Measurements from ENCODE around the gene CHSY3. TPM values are rescaled to one million over a fixed set of nuclear protein-coding genes. Genes with fewer than 3 reads are reported as not detected.

The CHSY3 gene
- total RNA-seq, 4 donors from 2014 or later: 0.84 to 4.3 (median 2.6) TPM

- TF ChIP-seq POLR2A (IDR thresholded peaks at IDR 0.05): no peak
- no peak for TF ChIP-seq CTCF (IDR thresholded peaks at IDR 0.05)
Measured at GRCh38 chr5:130138406-130139045, 234.3 kb downstream of the CHSY3 start.

GRCh38 chr5:130141659-130142320 lies 237.5 kb downstream of the CHSY3 start:
- 85 to 89% methylated on average over 3 of the region's 3 CpGs for WGBS, 2 donors
- intact Hi-C loops (cut with DNase I; ENCODE audit: low total_unique reads): no loop called here
- DNase-seq (ENCODE audit: low spot score in 2 of 2): no peak

More at GRCh38 chr5:130138406-130139045, 234.3 kb downstream of the CHSY3 start:
- DNase-seq (ENCODE audit: low spot score in 2 of 2): no peak
- no peak overlapping the region for H3K4me3 ChIP-seq (ENCODE audit: low read depth, poor library complexity, severe bottlenecking)
- intact Hi-C loops (cut with DNase I; ENCODE audit: low total_unique reads): no loop called here

GRCh38 chr5:130151239-130151638 lies 247.0 kb downstream of the CHSY3 start:
- 24 to 42% methylated on average over 2 of the region's 2 CpGs for WGBS, 2 donors
- H3K4me3 ChIP-seq (ENCODE audit: low read depth, poor library complexity, severe bottlenecking): no peak overlapping the region
- no peak for DNase-seq (ENCODE audit: low spot score in 2 of 2)
- TF ChIP-seq POLR2A (IDR thresholded peaks at IDR 0.05) (no peak), CTCF (IDR thresholded peaks at IDR 0.05) (no peak)
- intact Hi-C loops (cut with DNase I; ENCODE audit: low total_unique reads): no loop called here

More at GRCh38 chr5:130141659-130142320, 237.5 kb downstream of the CHSY3 start:
- no peak overlapping the region for H3K4me3 ChIP-seq (ENCODE audit: low read depth, poor library complexity, severe bottlenecking)
- no peak for TF ChIP-seq POLR2A (IDR thresholded peaks at IDR 0.05)

GRCh38 chr5:130155345-130156011 lies 251.2 kb downstream of the CHSY3 start:
- no peak for DNase-seq (ENCODE audit: low spot score in 2 of 2)
- intact Hi-C loops (cut with DNase I; ENCODE audit: low total_unique reads): no loop called here
- 49% methylated on average over 5 of the region's 5 CpGs for WGBS, 2 donors

GRCh38 chr5:130158036-130158435 lies 253.8 kb downstream of the CHSY3 start:
- intact Hi-C loops (cut with DNase I; ENCODE audit: low total_unique reads): no loop called here
- TF ChIP-seq POLR2A (IDR thresholded peaks at IDR 0.05) (no peak), CTCF (IDR thresholded peaks at IDR 0.05) (no peak)
- H3K4me3 ChIP-seq (ENCODE audit: low read depth, poor library complexity, severe bottlenecking): no peak overlapping the region
- 84% methylated on average over 3 of the region's 3 CpGs for WGBS, 2 donors
- DNase-seq (ENCODE audit: low spot score in 2 of 2): no peak

More at GRCh38 chr5:130155345-130156011, 251.2 kb downstream of the CHSY3 start:
- H3K4me3 ChIP-seq (ENCODE audit: low read depth, poor library complexity, severe bottlenecking): no peak overlapping the region
- TF ChIP-seq POLR2A (IDR thresholded peaks at IDR 0.05) (no peak), CTCF (IDR thresholded peaks at IDR 0.05) (no peak)

GRCh38 chr5:130159968-130160367 lies 255.7 kb downstream of the CHSY3 start:
- H3K4me3 ChIP-seq (ENCODE audit: low read depth, poor library complexity, severe bottlenecking): no peak overlapping the region
- TF ChIP-seq POLR2A (IDR thresholded peaks at IDR 0.05) (no peak), CTCF (IDR thresholded peaks at IDR 0.05) (no peak)
- no peak for DNase-seq (ENCODE audit: low spot score in 2 of 2)
- 85 to 94% methylated on average over 3 of the region's 3 CpGs for WGBS, 2 donors
- intact Hi-C loops (cut with DNase I; ENCODE audit: low total_unique reads): no loop called here
